NCI-H345 treated with DMSO at 0.1 percent for 48 hours (cell line): ENCODE data around the gene ANAPC13.

Experiments used
- DNase-seq: peaks from one replicate; lab custom pipeline; 2025; ENCODE audit not compliant: unreplicated experiment; lab: John Stamatoyannopoulos, UW

The ANAPC13 gene, protein sequence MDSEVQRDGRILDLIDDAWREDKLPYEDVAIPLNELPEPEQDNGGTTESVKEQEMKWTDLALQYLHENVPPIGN

DNA sequence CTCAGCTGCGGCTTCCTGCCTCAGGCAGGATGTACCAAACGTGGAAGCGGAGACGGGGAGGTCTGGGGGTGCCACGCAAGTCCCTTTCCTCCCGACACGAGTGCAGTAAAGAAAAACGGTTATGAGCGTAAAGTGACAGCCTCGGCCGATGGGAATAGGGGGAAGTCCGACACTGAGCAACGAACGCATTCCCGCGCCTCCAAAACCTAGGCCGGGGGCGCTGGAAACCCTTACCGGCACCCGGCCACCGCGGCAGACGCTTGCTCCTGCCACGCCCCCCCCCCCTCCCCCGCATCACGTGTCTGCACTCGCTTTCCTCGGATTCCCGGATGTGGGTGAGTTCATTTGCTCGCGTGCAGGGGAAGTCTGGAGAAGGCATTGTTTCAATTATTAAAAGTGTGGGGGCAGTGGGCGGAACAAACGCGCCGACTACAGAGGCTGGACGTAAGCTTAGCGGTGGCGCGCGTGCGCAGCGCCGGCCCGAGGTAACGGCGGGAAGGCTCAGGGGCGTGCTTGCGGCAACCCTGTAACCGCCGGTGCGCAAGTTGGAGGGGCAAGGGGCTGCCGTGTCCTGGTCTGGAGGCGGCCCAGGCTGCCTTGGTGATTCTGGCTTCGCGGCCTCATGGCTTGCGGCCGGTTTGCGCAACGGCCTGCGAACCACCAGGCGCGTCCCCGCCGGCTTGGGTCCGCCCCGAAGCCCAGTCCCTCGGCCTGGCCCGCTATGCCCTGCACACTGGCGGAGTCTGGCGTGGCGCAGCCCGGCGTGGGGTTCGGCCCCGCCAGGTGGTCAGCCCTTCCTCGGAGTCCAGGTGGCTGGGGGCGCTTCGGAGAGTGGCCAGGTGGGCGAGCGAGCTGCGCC lies at the start of gene ANAPC13, which contains the start of gene CEP63:
Gene ANAPC13 (minus strand): TSS at position 268 of the 859 bp plus-strand sequence. CDS start 3,081 bp downstream, outside the sequence.
Gene CEP63 (plus strand): TSS at position 340 of the 859 bp plus-strand sequence. CDS start 9,264 bp downstream, outside the sequence.
- peak; percentile 81 for DNase-seq

DNA sequence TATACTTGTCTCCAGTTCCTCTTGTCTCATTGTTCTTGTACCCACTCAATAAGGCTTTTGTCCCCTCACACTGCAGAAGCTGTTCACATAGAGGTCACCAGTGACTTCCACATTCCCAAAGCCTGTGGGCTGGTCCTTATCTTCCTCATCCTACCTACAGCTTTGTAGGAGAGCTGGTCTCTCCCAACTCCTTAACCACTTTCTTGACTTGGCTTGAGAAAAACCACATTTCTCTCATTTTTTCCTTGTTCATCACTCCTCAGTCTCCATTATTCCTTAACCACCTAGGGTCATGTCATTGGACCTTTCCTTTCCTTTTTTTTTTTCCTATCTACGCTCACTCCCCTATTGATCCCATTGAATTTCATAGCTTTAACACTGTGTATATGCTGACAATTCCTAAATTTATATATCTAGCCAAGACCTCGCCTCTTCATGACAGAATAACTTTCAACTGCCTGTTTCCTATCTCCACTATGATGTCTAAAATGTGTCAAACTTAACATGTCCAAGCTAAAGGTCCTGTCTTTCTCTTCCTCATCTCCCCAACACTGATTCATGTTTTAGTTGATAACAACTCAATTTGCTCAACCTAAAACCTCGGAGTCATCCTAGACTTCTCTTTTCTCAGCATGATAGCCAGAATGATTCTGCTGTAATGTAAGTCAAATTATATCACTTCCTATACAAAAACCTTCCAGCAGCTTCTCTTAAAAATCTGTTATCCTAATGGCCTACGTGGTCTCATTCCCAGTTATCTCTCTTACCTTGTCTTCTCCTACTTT lies 49.6 kb upstream of the ANAPC13 start:
- DNase-seq = no peak

DNA sequence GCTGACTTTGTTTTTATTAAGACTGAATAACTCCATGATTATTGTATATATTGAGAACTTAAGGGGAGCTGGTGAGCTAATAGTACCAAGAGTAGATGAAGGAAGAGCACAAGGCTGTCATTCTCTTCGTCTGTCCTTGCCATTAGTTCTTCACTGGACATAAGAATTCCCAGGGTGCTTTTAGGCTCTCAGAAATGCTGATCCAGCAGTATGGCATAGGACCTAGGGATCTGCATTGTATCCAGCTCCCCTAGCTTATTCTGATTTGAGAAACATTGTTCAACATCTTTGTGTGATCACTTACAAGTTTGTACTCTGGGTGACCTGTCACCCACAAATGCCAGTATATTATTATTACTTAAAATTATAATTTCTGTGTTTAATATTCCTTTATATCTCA lies 47.7 kb upstream of the ANAPC13 start:
- no peak for DNase-seq

DNA sequence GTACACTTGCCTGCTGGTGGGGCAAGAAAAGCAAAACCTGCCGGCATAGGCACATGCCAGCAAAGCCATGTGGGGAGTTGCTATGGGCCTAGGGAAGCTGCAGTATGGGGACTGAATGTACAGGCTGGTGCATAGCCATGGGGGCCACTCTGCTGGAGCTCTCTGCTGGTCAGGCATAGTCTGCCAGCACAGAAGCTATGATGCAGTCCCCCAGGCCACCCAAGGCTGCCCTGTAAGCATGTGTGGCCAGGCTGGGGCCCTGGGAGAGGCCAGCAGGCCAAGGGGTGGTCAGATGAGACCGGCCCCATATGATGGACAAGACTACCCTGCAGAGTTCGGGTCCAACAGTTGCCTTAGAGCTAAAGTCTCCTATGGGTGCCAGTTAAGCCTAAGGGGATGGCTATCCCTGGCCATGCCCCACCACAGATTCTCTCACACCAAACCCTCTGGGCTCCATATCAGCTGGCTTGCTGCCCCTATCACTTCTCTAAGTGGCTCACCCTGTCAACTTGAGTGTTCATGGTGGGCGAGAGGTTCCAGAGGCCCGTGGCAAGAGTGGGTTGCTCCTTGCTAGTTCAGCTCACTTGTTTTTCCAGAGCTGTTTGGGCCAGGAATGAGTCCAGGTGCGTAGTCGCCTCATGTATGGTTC lies 41.9 kb upstream of the ANAPC13 start:
- DNase-seq = no peak

DNA sequence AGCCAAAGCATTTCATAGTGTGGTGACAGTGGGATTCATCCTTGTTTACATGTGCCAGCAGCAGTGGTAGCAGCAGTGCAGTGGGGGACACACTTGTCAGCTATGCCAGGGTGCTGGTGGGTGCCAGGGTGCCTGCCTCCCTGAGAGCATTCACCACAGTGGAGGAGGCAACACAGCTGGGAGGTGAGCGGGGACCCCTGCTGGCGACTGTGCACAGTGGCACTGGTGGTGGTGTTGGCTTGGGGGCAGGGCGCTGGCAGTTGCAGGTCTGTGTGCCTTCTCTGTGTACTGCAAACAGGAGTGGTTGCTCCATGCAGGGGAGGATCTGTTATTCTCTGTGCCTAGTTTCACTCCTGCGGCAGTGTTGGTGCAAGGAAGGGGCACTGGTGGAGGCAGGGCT lies 41.3 kb upstream of the ANAPC13 start:
- DNase-seq = no peak

DNA sequence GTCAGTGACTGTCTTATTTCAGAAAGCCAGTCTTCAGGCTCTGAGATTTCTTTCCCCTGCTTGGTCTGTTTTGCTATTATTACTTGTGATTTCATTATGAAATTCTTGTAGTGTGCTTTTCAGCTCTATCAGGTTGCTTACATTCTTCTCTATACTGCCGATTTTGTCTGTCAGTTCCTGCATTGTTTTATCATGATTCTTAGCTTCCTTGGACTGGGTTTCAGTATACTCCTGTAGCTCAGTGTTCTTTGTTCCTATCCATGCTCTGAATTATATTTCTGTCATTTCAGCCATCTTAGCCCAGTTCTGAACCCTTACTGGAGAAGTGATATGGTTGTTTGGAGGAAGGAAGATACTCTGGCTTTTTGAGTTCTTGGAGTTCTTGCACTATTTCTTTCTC lies 40.5 kb upstream of the ANAPC13 start:
- DNase-seq = no peak

DNA sequence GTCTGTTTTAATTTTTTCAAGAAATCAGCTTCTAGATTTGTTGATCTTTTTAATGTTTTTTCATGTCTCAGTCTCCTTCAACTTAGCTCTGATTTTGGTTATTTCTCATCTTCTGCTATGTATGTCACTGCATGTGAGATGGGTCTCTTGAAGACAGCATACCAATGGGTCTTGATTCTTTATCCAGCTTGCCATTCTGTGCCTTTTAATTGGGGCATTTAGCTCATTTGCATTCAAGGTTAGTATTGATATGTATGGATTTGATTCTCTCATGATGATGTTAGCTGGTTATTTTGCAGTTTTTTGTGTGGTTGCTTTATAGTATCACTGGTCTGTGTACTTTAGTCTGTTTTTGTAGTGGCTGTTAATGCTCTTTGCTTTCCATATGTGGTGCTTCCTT lies 39.5 kb upstream of the ANAPC13 start:
- no peak for DNase-seq

DNA sequence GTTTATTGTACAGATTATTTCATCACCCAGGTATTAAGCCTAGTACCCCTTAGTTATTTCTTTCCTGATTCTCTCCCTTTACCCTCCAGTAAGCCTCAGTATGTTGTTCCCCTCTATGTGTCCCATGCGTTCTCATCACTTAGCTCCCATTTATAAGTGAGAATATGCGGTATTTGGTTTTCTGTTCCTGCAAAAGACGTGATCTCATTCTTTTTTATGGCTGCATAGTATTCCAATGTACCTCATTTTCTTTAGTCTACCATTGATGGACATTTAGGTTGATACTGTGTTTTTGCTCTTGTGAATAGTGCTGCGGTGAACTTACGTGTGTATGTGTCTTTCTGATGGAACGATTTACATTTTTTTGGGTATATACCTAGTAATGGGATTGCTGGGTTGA lies 36.8 kb upstream of the ANAPC13 start:
- no peak for DNase-seq

DNA sequence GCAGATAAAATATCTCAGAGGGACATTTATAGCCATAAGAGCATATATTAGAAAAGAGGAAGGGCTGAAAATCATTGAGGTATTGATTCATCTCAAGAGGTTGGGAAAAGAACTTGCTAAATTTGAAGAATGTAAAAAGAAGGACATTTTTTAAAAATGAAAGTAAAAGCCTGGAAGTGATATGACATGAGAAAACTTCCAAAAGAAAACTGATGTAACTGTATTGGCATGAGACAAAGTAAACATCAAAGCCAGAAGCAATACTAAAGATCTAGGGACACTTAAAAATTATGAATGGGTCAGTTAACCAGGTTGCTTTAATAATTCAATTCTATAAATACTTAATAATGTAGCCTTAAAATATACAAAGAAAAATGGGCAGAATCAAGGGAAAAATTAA lies 32.0 kb upstream of the ANAPC13 start:
- no peak for DNase-seq

DNA sequence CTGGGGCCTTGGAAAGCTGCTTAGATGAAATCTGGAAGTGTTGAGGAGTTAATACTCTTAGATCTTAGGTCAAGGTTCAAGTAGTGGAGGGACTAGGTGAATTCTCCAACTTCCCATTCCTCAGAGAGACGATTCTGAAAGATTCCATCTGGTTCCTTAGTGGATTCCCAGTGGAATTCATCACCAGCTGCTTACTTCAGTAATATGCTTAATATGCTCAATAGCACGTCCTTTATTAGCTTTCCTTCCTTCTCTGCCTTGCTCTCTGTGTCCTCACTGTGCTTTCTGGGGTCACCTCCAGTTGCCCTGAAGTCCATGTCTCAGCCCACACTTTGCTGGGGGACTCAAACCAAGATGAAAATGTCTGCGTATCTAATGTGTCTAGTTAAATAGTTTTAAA lies 31.1 kb upstream of the ANAPC13 start:
- DNase-seq = no peak

DNA sequence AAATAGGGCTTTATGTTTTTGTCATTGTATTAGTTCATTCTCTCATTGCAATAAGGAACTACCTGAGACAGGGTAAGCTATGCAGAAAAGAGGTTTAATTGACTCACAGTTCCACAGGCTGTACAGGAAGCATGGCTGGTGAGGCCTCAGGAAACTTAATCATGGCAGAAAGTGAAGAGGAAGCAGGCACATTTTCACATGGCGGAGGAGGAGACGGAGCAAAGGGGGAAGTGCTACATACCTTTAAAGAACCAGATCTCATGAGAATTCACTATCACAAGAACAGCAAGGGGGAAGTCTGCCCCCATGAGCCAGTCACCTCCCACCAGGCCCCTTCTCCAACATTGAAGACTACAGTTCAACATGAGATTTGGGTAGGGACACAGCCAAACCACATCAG lies 25.7 kb upstream of the ANAPC13 start:
- DNase-seq = no peak

DNA sequence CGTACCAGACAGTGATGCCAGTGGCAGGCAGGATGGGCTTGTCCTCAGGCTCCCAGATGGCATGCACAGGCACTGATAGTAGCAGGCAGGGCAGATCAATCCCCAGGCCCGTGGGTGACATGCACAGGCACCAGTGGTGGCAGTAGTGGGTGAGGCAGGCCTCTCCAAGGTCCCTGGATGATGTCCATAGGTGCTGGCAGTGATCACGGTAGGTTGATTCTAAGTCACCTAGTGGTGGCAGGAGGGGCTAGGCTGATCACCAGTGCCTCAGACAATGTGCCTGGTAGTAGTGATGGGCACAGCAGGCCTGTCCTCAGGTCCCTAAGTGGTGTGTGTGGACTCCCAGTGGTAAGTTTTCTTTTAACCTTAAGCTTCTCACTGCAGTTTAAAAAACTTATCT lies 19.7 kb upstream of the ANAPC13 start:
- DNase-seq = no peak

DNA sequence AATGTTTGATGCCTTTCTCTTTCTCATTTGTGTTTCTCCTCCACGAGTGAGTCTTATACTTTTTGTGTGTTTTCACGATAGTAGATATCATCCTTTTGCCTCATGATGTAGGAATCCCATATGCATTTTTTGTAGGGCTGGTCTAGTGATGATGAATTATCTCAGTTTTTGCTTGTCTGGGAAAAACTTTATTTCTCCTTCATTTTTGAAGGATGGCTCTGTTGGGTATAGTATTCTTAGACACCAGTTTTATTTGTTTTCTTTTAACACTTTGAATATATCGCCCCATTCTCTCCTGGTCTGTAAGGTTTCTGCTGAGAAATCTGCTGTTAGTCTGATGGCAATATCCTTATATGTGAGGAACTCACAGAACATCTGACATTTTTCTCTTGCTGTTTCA lies 18.3 kb upstream of the ANAPC13 start:
- DNase-seq = no peak

DNA sequence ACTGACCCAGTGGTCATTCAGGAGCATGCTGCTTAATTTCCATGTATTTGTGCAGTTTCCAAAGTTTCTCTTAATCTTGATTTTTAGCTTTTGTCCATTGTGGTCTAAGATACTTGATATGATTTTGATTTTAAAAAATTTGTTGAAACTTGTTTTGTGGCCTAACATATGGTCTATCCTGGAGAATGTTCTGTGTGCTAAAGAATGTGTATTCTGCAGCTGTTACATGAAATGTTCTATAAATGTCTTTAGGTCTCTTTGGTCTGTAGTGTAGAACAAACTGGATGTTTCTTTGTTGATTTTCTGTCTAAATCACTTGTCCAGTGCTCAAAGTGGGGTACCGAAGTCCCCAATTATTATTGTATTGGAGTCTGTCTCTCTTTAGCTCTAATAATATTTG lies 17.5 kb upstream of the ANAPC13 start:
- DNase-seq = no peak

DNA sequence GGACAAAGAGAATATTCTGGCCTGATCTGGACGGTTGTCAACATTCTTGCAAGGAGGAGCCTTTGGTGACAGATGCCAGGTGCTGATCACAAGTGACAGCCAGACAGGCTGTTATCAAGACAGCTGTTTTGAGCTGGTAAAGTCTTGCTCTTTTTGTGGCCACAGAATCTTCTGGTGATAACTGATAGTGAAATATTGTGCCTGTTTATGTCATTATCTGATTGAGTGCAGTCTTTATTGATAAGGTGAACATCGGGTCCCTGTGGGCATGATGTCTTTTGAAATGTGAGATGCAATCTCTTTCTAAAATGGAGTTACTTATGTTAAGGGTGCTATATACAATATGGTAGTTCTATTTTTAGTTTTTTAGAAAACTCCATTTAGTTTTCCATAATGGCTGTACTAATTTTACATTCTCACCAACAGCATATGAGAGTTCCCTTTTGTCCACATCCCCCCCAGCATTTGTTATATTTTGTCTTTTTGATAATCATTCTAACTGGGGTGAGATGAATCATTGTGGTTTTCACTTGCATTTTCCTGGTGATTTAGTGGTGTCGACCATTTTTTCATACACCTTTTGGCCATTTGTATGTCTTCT lies 10.8 kb upstream of the ANAPC13 start:
- no peak for DNase-seq

DNA sequence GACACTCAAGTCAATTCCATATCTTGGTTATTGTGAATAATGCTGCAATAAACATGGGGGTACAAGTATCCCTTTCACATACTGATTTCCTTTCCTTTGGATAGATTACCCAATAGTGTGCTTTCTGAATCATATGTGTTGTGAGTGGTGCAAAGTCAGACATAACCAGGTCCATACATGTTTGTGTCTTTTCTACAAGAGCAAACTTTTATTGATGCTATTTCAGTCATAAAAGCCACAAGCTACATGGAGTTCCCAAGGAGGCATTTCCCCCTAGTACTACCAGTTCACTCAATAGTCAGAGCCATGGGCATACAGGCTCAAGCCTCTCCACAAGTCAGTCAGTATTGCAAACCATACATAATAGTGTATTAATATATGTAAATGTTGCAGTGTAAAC lies 10.2 kb upstream of the ANAPC13 start:
- DNase-seq = no peak

DNA sequence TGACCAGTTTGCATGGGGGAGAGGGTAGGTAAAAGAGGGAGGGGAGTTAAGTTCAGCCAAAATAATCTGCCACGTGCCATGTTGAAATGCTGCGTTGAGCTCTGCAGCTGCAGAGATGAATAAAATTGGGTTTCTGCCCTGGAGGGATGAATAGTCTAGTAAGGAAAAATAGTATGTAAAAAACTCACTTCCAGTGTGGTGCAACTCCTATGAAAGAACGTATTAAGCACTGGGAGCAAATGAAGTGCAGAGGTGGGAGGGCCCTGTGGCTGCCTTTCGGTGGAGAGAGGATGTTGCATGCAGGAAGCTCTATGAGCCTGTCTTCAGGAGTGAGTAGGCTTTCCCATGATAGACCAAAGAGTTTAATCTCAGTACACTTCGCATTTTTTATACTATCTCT lies 8.7 kb upstream of the ANAPC13 start:
- no peak for DNase-seq

DNA sequence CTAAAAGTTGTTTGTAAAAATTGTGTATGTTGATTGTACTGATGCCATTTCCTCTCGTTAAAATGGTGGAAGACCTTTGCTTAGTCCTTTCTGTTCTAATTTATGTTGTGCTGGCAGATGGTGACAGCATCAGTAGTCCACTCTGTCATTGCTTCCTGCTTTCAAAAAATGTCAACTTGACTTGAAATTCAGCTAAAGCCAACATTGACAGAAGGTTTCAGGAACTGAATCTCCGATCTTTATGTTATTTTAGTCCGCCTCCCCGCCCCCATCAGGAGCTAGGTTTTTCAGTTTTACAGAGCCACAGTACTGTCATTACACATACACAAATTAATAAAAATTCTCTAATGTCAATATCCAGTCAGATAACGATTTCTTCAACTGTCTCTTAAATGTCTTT lies 1.6 kb upstream of the ANAPC13 start:
- no peak for DNase-seq

DNA sequence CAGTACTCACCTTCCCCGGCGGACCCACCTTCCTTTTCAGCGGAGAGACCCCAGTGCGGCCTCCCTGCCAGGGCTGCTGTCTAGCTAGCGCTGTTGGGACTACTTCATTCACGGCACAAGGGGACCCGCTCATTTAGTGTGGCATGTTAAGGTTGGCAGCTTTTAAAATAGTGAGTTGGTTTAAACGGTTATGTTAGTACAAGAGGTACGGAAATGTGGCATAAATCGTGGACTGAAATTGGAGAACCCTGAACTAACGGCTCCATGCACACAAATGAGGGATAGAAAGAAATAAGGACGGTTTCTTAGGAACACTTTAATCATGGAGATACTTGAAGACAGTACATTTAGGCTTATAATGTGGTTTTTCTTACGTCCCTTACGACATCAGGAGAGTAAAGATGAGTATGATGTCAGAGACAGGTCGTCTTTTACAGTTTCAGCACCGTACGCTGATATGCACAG lies 824 bp upstream of the ANAPC13 start:
- no peak for DNase-seq

DNA sequence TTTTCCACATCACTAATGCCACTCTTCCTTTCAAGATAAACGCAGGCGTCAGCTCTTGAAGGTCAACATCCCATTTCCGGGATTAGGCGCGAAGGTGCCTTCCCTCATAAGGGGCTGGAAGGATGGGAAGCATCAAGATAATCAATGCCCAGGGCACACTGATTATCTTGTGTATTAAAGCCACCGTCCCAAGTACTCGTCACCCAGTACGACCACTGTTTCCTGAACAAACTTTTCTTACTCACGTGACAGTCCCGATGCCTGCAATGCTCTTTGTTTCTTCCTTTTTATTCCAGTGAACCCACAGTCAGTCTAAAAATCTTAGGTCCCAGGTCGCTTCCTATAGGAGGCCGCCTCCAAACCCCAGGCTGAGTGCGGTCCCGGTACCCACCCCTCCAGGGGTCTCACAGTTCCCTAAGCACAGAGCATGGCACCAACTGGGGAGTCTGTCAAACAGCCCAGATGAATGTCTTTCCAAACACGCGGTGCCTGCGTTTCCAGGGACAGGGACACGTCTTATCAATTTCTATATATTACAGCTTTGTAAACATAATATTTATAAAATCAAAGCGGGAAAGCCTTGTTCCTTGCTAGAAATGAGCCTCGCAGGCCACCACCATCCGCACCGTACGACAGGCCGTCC lies 589 bp downstream of the ANAPC13 start:
- DNase-seq = no peak
